Loucy (cell line): ENCODE measurements around the gene DOK6.

ENCODE experiments used
- CTCF ChIP-seq: fragments of 200-600 bp; sonication (generic); conservative IDR thresholded peaks from 2 replicates; pipeline ENCODE4 v1.5.1; 2014; ENCODE audit warnings: mild to moderate bottlenecking, antibody characterized with exemption, low read length
- EZH2phosphoT487 ChIP-seq: fragments of 200-600 bp; IDR thresholded peaks from 2 replicates; pipeline ENCODE4 v1.6.1; 2018; ENCODE audit warnings: antibody characterized with exemption, mild to moderate bottlenecking, moderate library complexity, borderline replicate concordance

- TF ChIP-seq CTCF (no peak), EZH2phosphoT487 (no peak)
Measured at GRCh38 chr18:69528435-69528834, 127.7 kb downstream of the DOK6 start.
